ENCODE data around the gene TNS3.

GRCh38 chr7:47331179-47331565 lies 250.7 kb downstream of the TNS3 start:
- TF ChIP-seq CTCF (IDR thresholded peaks at IDR 0.05; ENCODE audit: low read depth, low read length, poor library complexity, severe bottlenecking) (no peak), EZH2phosphoT487 (IDR thresholded peaks at IDR 0.05; ENCODE audit: borderline replicate concordance, low read length) (no peak)

Measured in DOHH2 (cell line).